Kidney (tissue), 14 donors: ENCODE data around the gene DTNB. TPM values are rescaled to one million over a fixed set of nuclear protein-coding genes. Genes with fewer than 3 reads are reported as not detected.

Experiments used
- DNase-seq, 5 donors: peaks; one replicate each; pipeline ENCODE4 v3.0.0-alpha.2; 2013 to 2020
- FAIRE-seq: peaks from 2 replicates; lab custom pipeline; 2012; peaks lifted over from hg19 to GRCh38; lab: Jason Lieb, UNC
- H3K27ac ChIP-seq, 2 donors: one replicate each; pipeline ENCODE4 v1.7.0; 2013; ENCODE audit warnings: low read depth in 2 of 2, low read length in 2 of 2, inconsistent platforms in 1 of 2
- H3K27me3 ChIP-seq: one replicate; pipeline ENCODE4 v1.7.1; 2013; ENCODE audit warnings: low read length, inconsistent platforms; ENCODE audit not compliant: control insufficient read depth, insufficient read depth
- H3K36me3 ChIP-seq, 3 donors: one replicate each; pipeline versions ENCODE4 v1.7.0 to v1.7.1; 2013; ENCODE audit warnings: low read length in 3 of 3, control low read depth in 1 of 3, inconsistent platforms in 1 of 3; ENCODE audit not compliant: insufficient read depth in 3 of 3, control insufficient read depth in 2 of 3
- H3K4me1 ChIP-seq, 3 donors: one replicate each; pipeline versions ENCODE4 v1.7.0 to v1.7.1; 2013; ENCODE audit warnings: low read length in 3 of 3, inconsistent platforms in 1 of 3, low read depth in 1 of 3; ENCODE audit not compliant: control insufficient read depth in 2 of 3, insufficient read depth in 2 of 3
- H3K4me3 ChIP-seq, 3 donors: one replicate each; pipeline versions ENCODE4 v1.7.0 to v1.8.1; 2013; ENCODE audit warnings: low read length in 3 of 3, control low read depth in 1 of 3, inconsistent platforms in 1 of 3
- H3K9ac ChIP-seq, 3 donors: one replicate each; pipeline versions ENCODE4 v1.7.0 to v1.7.1; 2013; ENCODE audit warnings: low read length in 3 of 3, control low read depth in 1 of 3, inconsistent platforms in 1 of 3
- H3K9me3 ChIP-seq, 3 donors: one replicate each; pipeline versions ENCODE4 v1.7.0 to v1.7.1; 2013; ENCODE audit warnings: low read length in 3 of 3, control low read depth in 1 of 3, inconsistent platforms in 1 of 3; ENCODE audit not compliant: control insufficient read depth in 2 of 3, insufficient read depth in 1 of 3
- CTCF ChIP-seq: IDR thresholded peaks from 3 replicates; pipeline ENCODE4 v1.5.1; 2012; ENCODE audit warnings: mild to moderate bottlenecking, moderate library complexity, borderline replicate concordance; ENCODE audit not compliant: insufficient read depth; ENCODE audit errors: extremely low read depth
- intact Hi-C: fragments of 100-400 bp; cut with DNase I; formaldehyde crosslinking; loops from one replicate; pipeline ENCODE4 v1.11.1; 2022
- polyA plus RNA-seq: library from polyadenylated mRNA; stranded (reverse); fragments of 350-450 nt; fragmentation: Illumina TruSeq; extraction: RNeasy Lipid Tissue Mini Kit (QIAGEN cat#74804); gene quantifications from one replicate; pipeline ENCODE4 v1.2.3, GENCODE V29; 2014; ENCODE audit warnings: low read depth, low replicate concordance; ENCODE audit not compliant: insufficient read depth
- total RNA-seq: library from RNA; stranded (reverse); fragmentation: NEBNext Ultra II Directional; extraction: Animal tissue kit (Norgen Biotek cat#: 25700); gene quantifications from one replicate; pipeline ENCODE4 v1.2.1, GENCODE V29; 2021
- donor health status: control.
- donor health status: control.
- donor health status: control.
- donor health status: control.
- donor health status: control.
- donor health status: DM: yes; HTN: yes; CAD: no.
- donor health status: Normal renal cell carcinoma (clear cell type).

DTNB gene
- total and polyA plus RNA-seq, 2 donors from 2014 or later = 23.0 to 28.1 TPM

GRCh38 chr2:25340181-25340921, 333.0 kb downstream of the DTNB start:
- TF ChIP-seq CTCF = no peak
- no peak for FAIRE-seq
- Histone ChIP-seq H3K4me1 (peaks cover 0 to 30% (median 0%) of the 10 kb centered on the region in 3 donors), H3K36me3 (no peaks in the 10 kb centered on the region), H3K27ac (peak overlapping the region; percentile 69 to 74), H3K27me3 (no peaks in the 10 kb centered on the region), H3K9me3 (no peaks in the 10 kb centered on the region), H3K4me3 (peak overlapping the region; percentile 12 to 53 (median 36)), H3K9ac (peak overlapping the region in 1 of 3 donors; percentile 40)
- peak; percentile 41 to 86 (median 69) for DNase-seq
- intact Hi-C loops = no loop called here

- Histone ChIP-seq H3K4me3 (peak overlapping the region in 2 of 3 donors; percentile 12 to 53), H3K27me3 (no peaks in the 10 kb centered on the region), H3K27ac (peak overlapping the region; percentile 69 to 71), H3K36me3 (no peaks in the 10 kb centered on the region), H3K9ac (peak overlapping the region in 1 of 3 donors; percentile 43), H3K4me1 (peaks cover 0 to 30% (median 0%) of the 10 kb centered on the region in 3 donors), H3K9me3 (no peaks in the 10 kb centered on the region)
- FAIRE-seq (no peak), DNase-seq (peak; percentile 59 to 80 (median 71))
- no peak for TF ChIP-seq CTCF
- intact Hi-C loops = no loop called here
These were observed 333.6 kb downstream of the DTNB start for GRCh38 chr2:25339791-25340180.

GRCh38 chr2:25339211-25339674, 334.1 kb downstream of the DTNB start:
- H3K9me3 ChIP-seq = no peaks in the 10 kb centered on the region
- no peaks in the 10 kb centered on the region for H3K27me3 ChIP-seq
- intact Hi-C loops = no loop called here
- no peak overlapping the region for H3K4me3 ChIP-seq
- no peak for TF ChIP-seq CTCF
- DNase-seq (peak in 2 of 5 donors; percentile 51 to 58), FAIRE-seq (no peak)
- H3K4me1 ChIP-seq = peaks cover 0 to 30% (median 0%) of the 10 kb centered on the region in 3 donors
- H3K9ac ChIP-seq = peak overlapping the region in 2 of 3 donors; percentile 32 to 43
- H3K36me3 ChIP-seq = no peaks in the 10 kb centered on the region
- peak overlapping the region; percentile 16 to 34 for H3K27ac ChIP-seq
